IMR-90 (cell line): Measurements from ENCODE around the gene TNFRSF4. TPM values are rescaled to one million over a fixed set of nuclear protein-coding genes. Genes with fewer than 3 reads are reported as not detected.

Experiments
- ATAC-seq: fragments of 200-7000 bp; cut with Tn5 transposase; 2 replicates; pipeline ENCODE4 v1.9.1; 2020; ENCODE audit warnings: low read depth, mild to moderate bottlenecking, moderate library complexity
- BruUV-seq: library from RNA; stranded (reverse); fragments of 400-500 nt; replicated peaks from 2 replicates; lab custom pipeline; 2021; lab: Mats Ljungman, UMichigan
- CTCF ChIA-PET: fragments of 300-600 bp; formaldehyde crosslinking; extraction: SDS; loops from one replicate; lab custom pipeline; 2021; ENCODE audit warnings: antibody characterized with exemption; lab: Yijun Ruan, JAX
- POLR2A ChIA-PET: fragments of 300-600 bp; sonication (Branson Sonifier 250); formaldehyde crosslinking; loops from one replicate; lab custom pipeline; 2022; ENCODE audit warnings: antibody characterized with exemption; ENCODE audit not compliant: unreplicated experiment; lab: Charles Lee
- DNase-seq: peaks from one replicate; pipeline ENCODE4 v3.0.0; 2013
- H2AFZ ChIP-seq: replicated peaks from 2 replicates; pipeline ENCODE3; 2013; ENCODE audit warnings: low read length, mild to moderate bottlenecking; ENCODE audit not compliant: poor library complexity
- H2AK5ac ChIP-seq: 2 replicates; pipeline ENCODE4 v1.6.1; 2013; ENCODE audit warnings: low read depth, low read length, inconsistent platforms
- H2AK9ac ChIP-seq: replicated peaks from 2 replicates; pipeline ENCODE3; 2013; ENCODE audit warnings: mild to moderate bottlenecking, low read depth, low read length, moderate library complexity; ENCODE audit not compliant: poor library complexity
- H2BK120ac ChIP-seq: 2 replicates; pipeline ENCODE4 v1.6.1; 2013; ENCODE audit warnings: low read depth, low read length, inconsistent platforms
- H2BK15ac ChIP-seq: 3 replicates; pipeline ENCODE4 v1.6.1; 2013; ENCODE audit warnings: low read depth, low read length, inconsistent platforms
- H2BK20ac ChIP-seq: 2 replicates; pipeline ENCODE4 v1.6.1; 2013; ENCODE audit warnings: low read depth, mild to moderate bottlenecking, inconsistent platforms, low read length, moderate library complexity
- H2BK5ac ChIP-seq: 2 replicates; pipeline ENCODE4 v1.6.1; 2013; ENCODE audit warnings: mild to moderate bottlenecking, low read depth, low read length, inconsistent platforms; ENCODE audit not compliant: poor library complexity, severe bottlenecking
- H3K14ac ChIP-seq: replicated peaks from 2 replicates; pipeline ENCODE4 v1.6.1; 2013; ENCODE audit warnings: low read depth, low read length, inconsistent platforms
- H3K18ac ChIP-seq: 2 replicates; pipeline ENCODE4 v1.6.1; 2013; ENCODE audit warnings: low read depth, low read length, control low read depth
- H3K23ac ChIP-seq: 2 replicates; pipeline ENCODE4 v1.6.1; 2013; ENCODE audit warnings: low read depth, low read length, inconsistent platforms
- H3K27ac ChIP-seq: 2 replicates; pipeline ENCODE4 v1.5.1; 2013; ENCODE audit warnings: mild to moderate bottlenecking, control low read depth, low read length; ENCODE audit not compliant: insufficient read depth
- H3K27me3 ChIP-seq: 2 replicates; pipeline ENCODE4 v1.6.1; 2013; ENCODE audit warnings: low read length; ENCODE audit not compliant: control insufficient read depth, insufficient read depth
- H3K36me3 ChIP-seq: 2 replicates; pipeline ENCODE4 v1.6.1; 2013; ENCODE audit warnings: low read length, mixed read lengths; ENCODE audit not compliant: control insufficient read depth, insufficient read depth
- H3K4ac ChIP-seq: 2 replicates; pipeline ENCODE4 v1.6.1; 2013; ENCODE audit warnings: low read depth, low read length, inconsistent platforms
- H3K4me1 ChIP-seq: 2 replicates; pipeline ENCODE4 v1.6.1; 2013; ENCODE audit warnings: low read length, mixed read lengths; ENCODE audit not compliant: control insufficient read depth, insufficient read depth
- H3K4me2 ChIP-seq: 2 replicates; pipeline ENCODE4 v1.6.1; 2013; ENCODE audit warnings: low read depth, mild to moderate bottlenecking, control low read depth, low read length, moderate library complexity
- H3K4me3 ChIP-seq: 2 replicates; pipeline ENCODE4 v1.5.1; 2013; ENCODE audit warnings: low read depth, mild to moderate bottlenecking, control low read depth, low read length, moderate library complexity; ENCODE audit not compliant: insufficient read depth
- H3K56ac ChIP-seq: 2 replicates; pipeline ENCODE4 v1.6.1; 2013; ENCODE audit warnings: low read length, inconsistent platforms; ENCODE audit not compliant: insufficient read depth; ENCODE audit errors: extremely low read depth
- H3K79me1 ChIP-seq, 2 experiments: 2 replicates each; pipeline ENCODE4 v1.6.1; 2013; ENCODE audit warnings: low read length in 2 of 2, inconsistent platforms in 1 of 2, low read depth in 1 of 2
- H3K9ac ChIP-seq: 2 replicates; pipeline ENCODE4 v1.6.1; 2013; ENCODE audit warnings: low read depth, low read length, control low read depth
- H3K9me1 ChIP-seq: 2 replicates; pipeline ENCODE4 v1.6.1; 2013; ENCODE audit warnings: low read length, inconsistent platforms; ENCODE audit not compliant: insufficient read depth
- H3K9me3 ChIP-seq: 2 replicates; pipeline ENCODE4 v1.6.1; 2013; ENCODE audit warnings: low read length; ENCODE audit not compliant: control insufficient read depth, insufficient read depth
- H4K20me1 ChIP-seq: 2 replicates; pipeline ENCODE4 v1.6.1; 2013; ENCODE audit warnings: low read length, inconsistent platforms; ENCODE audit not compliant: insufficient read depth
- H4K5ac ChIP-seq: 2 replicates; pipeline ENCODE4 v1.6.1; 2013; ENCODE audit warnings: mild to moderate bottlenecking, low read depth, low read length, control low read depth
- H4K8ac ChIP-seq, 2 experiments: 2 replicates each; pipeline ENCODE4 v1.6.1; 2013; ENCODE audit warnings: low read depth in 2 of 2, low read length in 2 of 2, control low read depth in 1 of 2, inconsistent platforms in 1 of 2
- H4K91ac ChIP-seq: 2 replicates; pipeline ENCODE4 v1.6.1; 2013; ENCODE audit warnings: low read depth, low read length, inconsistent platforms; ENCODE audit not compliant: insufficient read depth
- BHLHE40 ChIP-seq: fragments of 150-350 bp; IDR thresholded peaks from 2 replicates; pipeline ENCODE4 v1.6.1; 2016; ENCODE audit warnings: mild to moderate bottlenecking, low read depth, low read length
- CEBPB ChIP-seq: IDR thresholded peaks from 2 replicates; pipeline ENCODE4 v1.6.1; 2012; ENCODE audit warnings: low read depth, low read length, improper control_type of control experiment
- CHD1 ChIP-seq: IDR thresholded peaks from 2 replicates; pipeline ENCODE4 v1.6.1; 2012; ENCODE audit warnings: low read depth, low read length, improper control_type of control experiment
- FOS ChIP-seq: fragments of 150-350 bp; IDR thresholded peaks from 2 replicates; pipeline ENCODE4 v1.6.1; 2016; ENCODE audit warnings: low read depth, low read length
- MAFK ChIP-seq: IDR thresholded peaks from 2 replicates; pipeline ENCODE4 v1.6.1; 2012; ENCODE audit warnings: low read depth, low read length, improper control_type of control experiment
- MAZ ChIP-seq: IDR thresholded peaks from 2 replicates; pipeline ENCODE4 v1.6.1; 2012; ENCODE audit warnings: low read depth, mild to moderate bottlenecking, low read length, improper control_type of control experiment, moderate library complexity, borderline replicate concordance
- MXI1 ChIP-seq: IDR thresholded peaks from 2 replicates; pipeline ENCODE4 v1.6.1; 2012; ENCODE audit warnings: low read depth, mild to moderate bottlenecking, low read length, moderate library complexity, borderline replicate concordance
- NFE2L2 ChIP-seq: fragments of 150-350 bp; IDR thresholded peaks from 2 replicates; pipeline ENCODE4 v1.6.1; 2016; ENCODE audit warnings: low read depth, mild to moderate bottlenecking, low read length
- POLR2A ChIP-seq: IDR thresholded peaks from 2 replicates; pipeline ENCODE4 v1.6.1; 2012; ENCODE audit warnings: mild to moderate bottlenecking, low read depth, low read length
- RAD21 ChIP-seq: IDR thresholded peaks from 2 replicates; pipeline ENCODE4 v1.6.1; 2012; ENCODE audit warnings: low read length, improper control_type of control experiment
- RCOR1 ChIP-seq: IDR thresholded peaks from 2 replicates; pipeline ENCODE4 v1.6.1; 2012; ENCODE audit warnings: mild to moderate bottlenecking, low read length, improper control_type of control experiment; ENCODE audit not compliant: insufficient replicate concordance
- RFX5 ChIP-seq: IDR thresholded peaks from 2 replicates; pipeline ENCODE4 v1.8.0; 2012; ENCODE audit warnings: low read depth, mild to moderate bottlenecking, low read length, moderate library complexity
- SMC3 ChIP-seq: fragments of 150-350 bp; IDR thresholded peaks from 2 replicates; pipeline ENCODE4 v1.6.1; 2016; ENCODE audit warnings: low read depth, mild to moderate bottlenecking, antibody characterized with exemption, low read length, moderate library complexity
- WGBS, 2 experiments: methylation state at CpG; one replicate each; pipeline versions ENCODE4 v1.1.5 to v1.1.7; 2013; ENCODE audit warnings: missing lambda C conversion rate in 2 of 2; ENCODE audit not compliant: insufficient read length in 1 of 2; ENCODE audit errors: extremely low coverage in 2 of 2; 5-methylcytosine and 5-hydroxymethylcytosine counted together
- dilution Hi-C: fragments of 300-500 bp; cut with HindIII; formaldehyde crosslinking; loops from one replicate; pipeline ENCODE4 v1.14.3; 2018; ENCODE audit warnings: low sequenced_read_pairs; ENCODE audit not compliant: unreplicated experiment
- in situ Hi-C: fragments of 300-500 bp; cut with MboI; formaldehyde crosslinking; loops from 3 replicates; pipeline ENCODE4 v1.14.3; 2019; ENCODE audit warnings: low sequenced_read_pairs, inconsistent platforms, mixed read lengths
- intact Hi-C: fragments of 100-400 bp; cut with micrococcal nuclease; formaldehyde crosslinking; loops from 2 replicates; pipeline ENCODE4 v1.10.0; 2022
- polyA plus RNA-seq, 3 experiments: library from polyadenylated mRNA; depleted of rRNA; stranded (reverse); fragments of >200 nt; gene quantifications; 2 replicates each; pipeline ENCODE4 v1.2.3, GENCODE V29; 2012; ENCODE audit warnings: low replicate concordance in 1 of 3
- total RNA-seq: library from RNA; depleted of rRNA; stranded (reverse); fragments of >200 nt; gene quantifications from 2 replicates; pipeline ENCODE4 v1.2.3, GENCODE V29; 2012
- TF ChIP-seq, protein P1 (sequence below): conservative IDR thresholded peaks from 2 replicates; pipeline ENCODE4 v1.5.1; 2012; ENCODE audit warnings: mild to moderate bottlenecking, low read depth, low read length, improper control_type of control experiment
- TF ChIP-seq, protein P2 (sequence below): fragments of 150-350 bp; IDR thresholded peaks from 2 replicates; pipeline ENCODE4 v1.6.1; 2017; ENCODE audit warnings: mild to moderate bottlenecking, antibody characterized with exemption, low read length, low read depth
- TF ChIP-seq, protein P3 (sequence below): fragments of 150-350 bp; IDR thresholded peaks from 2 replicates; pipeline ENCODE4 v1.6.1; 2016; ENCODE audit warnings: low read depth, mild to moderate bottlenecking, low read length, moderate library complexity, borderline replicate concordance

TNFRSF4 gene
- total and polyA plus RNA-seq, 2 of the 4 experiments (the other 2 are of a cell fraction): 0.15 TPM; not detected in 1

DNA sequence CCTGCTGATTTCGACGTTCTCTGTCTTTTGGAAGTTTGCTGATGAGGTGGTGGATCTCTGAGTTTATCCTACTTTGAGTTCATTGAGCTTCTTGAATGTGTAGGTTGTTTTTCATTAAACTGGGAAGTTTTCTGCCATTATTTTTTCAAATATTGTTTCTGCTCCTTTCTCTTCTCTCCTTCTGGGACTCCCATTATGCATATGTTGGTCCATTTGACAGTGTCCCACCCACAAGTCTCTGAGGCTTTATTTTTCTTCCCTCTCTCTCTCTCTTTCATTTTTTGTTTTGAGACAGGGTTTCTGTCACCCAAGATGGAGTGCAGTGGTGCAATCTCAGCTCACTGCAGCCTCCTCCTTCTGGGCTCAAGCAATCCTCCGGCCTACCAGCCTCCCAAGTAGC lies 19.2 kb downstream of the TNFRSF4 start:
- in situ Hi-C loops: no loop called here
- no peaks in the 10 kb centered on the region for H4K20me1 ChIP-seq
- dilution Hi-C loops: no loop called here
- no peak overlapping the region for H2BK15ac ChIP-seq
- no peaks in the 10 kb centered on the region for H3K27me3 ChIP-seq
- no peak overlapping the region for H3K56ac ChIP-seq
- intact Hi-C loops: no loop called here
- H3K14ac ChIP-seq: no peak overlapping the region
- no peak overlapping the region for H2AK5ac ChIP-seq
- no peak overlapping the region for H3K18ac ChIP-seq
- H2AK9ac ChIP-seq: no peak overlapping the region
- H2BK120ac ChIP-seq: no peak overlapping the region
- H3K4me1 ChIP-seq: no peaks in the 10 kb centered on the region
- H3K79me1 ChIP-seq: no peaks in the 10 kb centered on the region
- H4K91ac ChIP-seq: no peak overlapping the region
- H3K27ac ChIP-seq: no peak overlapping the region
- H3K9ac ChIP-seq: no peak overlapping the region
- H4K5ac ChIP-seq: no peak overlapping the region
- peak; percentile 8 for DNase-seq
- H3K4ac ChIP-seq: no peak overlapping the region
- H4K8ac ChIP-seq: no peak overlapping the region
- POLR2A ChIA-PET: no interaction called here
- no peak overlapping the region for H2BK20ac ChIP-seq
- BruUV-seq: no TSS peak
- no CpG with 5 or more reads among the region's 3 CpGs for WGBS, 2 experiments
- H3K36me3 ChIP-seq: no peaks in the 10 kb centered on the region
- ATAC-seq: no peak
- no peak overlapping the region for H2AFZ ChIP-seq
- TF ChIP-seq CEBPB: no peak
- no peak for TF ChIP-seq FOS
- TF ChIP-seq, protein P1, sequence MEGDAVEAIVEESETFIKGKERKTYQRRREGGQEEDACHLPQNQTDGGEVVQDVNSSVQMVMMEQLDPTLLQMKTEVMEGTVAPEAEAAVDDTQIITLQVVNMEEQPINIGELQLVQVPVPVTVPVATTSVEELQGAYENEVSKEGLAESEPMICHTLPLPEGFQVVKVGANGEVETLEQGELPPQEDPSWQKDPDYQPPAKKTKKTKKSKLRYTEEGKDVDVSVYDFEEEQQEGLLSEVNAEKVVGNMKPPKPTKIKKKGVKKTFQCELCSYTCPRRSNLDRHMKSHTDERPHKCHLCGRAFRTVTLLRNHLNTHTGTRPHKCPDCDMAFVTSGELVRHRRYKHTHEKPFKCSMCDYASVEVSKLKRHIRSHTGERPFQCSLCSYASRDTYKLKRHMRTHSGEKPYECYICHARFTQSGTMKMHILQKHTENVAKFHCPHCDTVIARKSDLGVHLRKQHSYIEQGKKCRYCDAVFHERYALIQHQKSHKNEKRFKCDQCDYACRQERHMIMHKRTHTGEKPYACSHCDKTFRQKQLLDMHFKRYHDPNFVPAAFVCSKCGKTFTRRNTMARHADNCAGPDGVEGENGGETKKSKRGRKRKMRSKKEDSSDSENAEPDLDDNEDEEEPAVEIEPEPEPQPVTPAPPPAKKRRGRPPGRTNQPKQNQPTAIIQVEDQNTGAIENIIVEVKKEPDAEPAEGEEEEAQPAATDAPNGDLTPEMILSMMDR: no peak
- no peak for TF ChIP-seq MXI1
- no peak for TF ChIP-seq NFE2L2
- TF ChIP-seq, protein P2, sequence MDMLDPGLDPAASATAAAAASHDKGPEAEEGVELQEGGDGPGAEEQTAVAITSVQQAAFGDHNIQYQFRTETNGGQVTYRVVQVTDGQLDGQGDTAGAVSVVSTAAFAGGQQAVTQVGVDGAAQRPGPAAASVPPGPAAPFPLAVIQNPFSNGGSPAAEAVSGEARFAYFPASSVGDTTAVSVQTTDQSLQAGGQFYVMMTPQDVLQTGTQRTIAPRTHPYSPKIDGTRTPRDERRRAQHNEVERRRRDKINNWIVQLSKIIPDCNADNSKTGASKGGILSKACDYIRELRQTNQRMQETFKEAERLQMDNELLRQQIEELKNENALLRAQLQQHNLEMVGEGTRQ: no peak
- TF ChIP-seq RCOR1: no peak
- no peak for TF ChIP-seq MAFK
- no peak for TF ChIP-seq CHD1
- no peak for TF ChIP-seq RFX5
- TF ChIP-seq, protein P3, sequence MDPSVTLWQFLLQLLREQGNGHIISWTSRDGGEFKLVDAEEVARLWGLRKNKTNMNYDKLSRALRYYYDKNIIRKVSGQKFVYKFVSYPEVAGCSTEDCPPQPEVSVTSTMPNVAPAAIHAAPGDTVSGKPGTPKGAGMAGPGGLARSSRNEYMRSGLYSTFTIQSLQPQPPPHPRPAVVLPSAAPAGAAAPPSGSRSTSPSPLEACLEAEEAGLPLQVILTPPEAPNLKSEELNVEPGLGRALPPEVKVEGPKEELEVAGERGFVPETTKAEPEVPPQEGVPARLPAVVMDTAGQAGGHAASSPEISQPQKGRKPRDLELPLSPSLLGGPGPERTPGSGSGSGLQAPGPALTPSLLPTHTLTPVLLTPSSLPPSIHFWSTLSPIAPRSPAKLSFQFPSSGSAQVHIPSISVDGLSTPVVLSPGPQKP: no peak
- TF ChIP-seq MAZ: no peak
- TF ChIP-seq SMC3: no peak
- no peak for TF ChIP-seq POLR2A
- no peak for TF ChIP-seq RAD21
- no peak for TF ChIP-seq BHLHE40
- H3K4me3 ChIP-seq: no peak overlapping the region
- CTCF ChIA-PET: no interaction called here
- H3K23ac ChIP-seq: no peak overlapping the region
- no peaks in the 10 kb centered on the region for H3K9me1 ChIP-seq
- no peak overlapping the region for H3K4me2 ChIP-seq
- no peak overlapping the region for H2BK5ac ChIP-seq
- H3K9me3 ChIP-seq: peaks cover 11% of the 10 kb centered on the region
